K562 (cell line): ENCODE measurements around the gene HAPSTR1. TPM values are rescaled to one million over a fixed set of nuclear protein-coding genes. Genes with fewer than 3 reads are reported as not detected.
"Not testable (repeated sequence)": the region's sequence is repeated elsewhere in the genome, so short reads cannot be mapped to it uniquely, and the experiment has no call there.

Experiments used
- ATAC-seq: fragments of 200-7000 bp; cut with Tn5 transposase; 3 replicates; pipeline ENCODE4 v1.9.1; 2020; ENCODE audit warnings: moderate library complexity
- BruUV-seq: library from RNA; stranded (reverse); fragments of 400-500 nt; replicated peaks from 2 replicates; lab custom pipeline; 2021; lab: Mats Ljungman, UMichigan
- CTCF ChIA-PET: fragments of 300-600 bp; formaldehyde crosslinking; extraction: SDS; loops from one replicate; lab custom pipeline; 2021; ENCODE audit warnings: low intra/inter-chr PET ratio; lab: Yijun Ruan, JAX
- POLR2A ChIA-PET: fragments of 300-600, 350-650 bp; sonication (Branson Sonifier 250); formaldehyde crosslinking; extraction: SDS; loops from one replicate; lab custom pipeline; 2021; ENCODE audit warnings: antibody characterized with exemption, inconsistent platforms; lab: Yijun Ruan, JAX
- DNase-seq, 4 experiments: peaks; one replicate each; pipeline versions ENCODE4 v3.0.0 to v3.0.0-alpha.2; 2011 to 2018; ENCODE audit warnings: low spot score in 3 of 4, mixed read lengths in 3 of 4; ENCODE audit errors: extremely low read depth in 1 of 4
- FAIRE-seq: peaks from 2 replicates; lab custom pipeline; 2011; peaks lifted over from hg19 to GRCh38; lab: Jason Lieb, UNC
- H2AFZ ChIP-seq: 2 replicates; pipeline ENCODE4 v1.6.0; 2011; ENCODE audit warnings: low read depth, low read length, control low read depth, inconsistent platforms
- H3K27ac ChIP-seq: fragments of 200-600 bp; 3 replicates; pipeline ENCODE4 v1.8.0; 2011; ENCODE audit warnings: low read depth, mild to moderate bottlenecking, control low read depth, inconsistent platforms, low read length, moderate library complexity, mixed read lengths; ENCODE audit errors: extremely low read depth
- H3K27me3 ChIP-seq, 2 experiments: fragments of 300-600 bp in 1 of 2; 2 replicates in 1 of 2; 3 replicates in 1 of 2; pipeline versions ENCODE4 v1.6.0 to v1.8.0; 2011; ENCODE audit warnings: inconsistent platforms in 2 of 2, low read length in 2 of 2, mild to moderate bottlenecking in 1 of 2, mixed read lengths in 1 of 2, moderate library complexity in 1 of 2; ENCODE audit not compliant: control insufficient read depth in 2 of 2, insufficient read depth in 2 of 2
- H3K36me3 ChIP-seq: fragments of 300-600 bp; 3 replicates; pipeline ENCODE4 v1.8.0; 2011; ENCODE audit warnings: mild to moderate bottlenecking, low read length, inconsistent platforms; ENCODE audit not compliant: control insufficient read depth, insufficient read depth
- H3K4me1 ChIP-seq, 2 experiments: fragments of 200-600 bp in 1 of 2; replicated peaks in 1 of 2; 2 replicates in 1 of 2; 3 replicates in 1 of 2; pipeline versions ENCODE4 v1.5.1 to v1.8.0; 2011; ENCODE audit warnings: inconsistent platforms in 2 of 2, low read length in 2 of 2, mild to moderate bottlenecking in 1 of 2, mixed read lengths in 1 of 2, moderate library complexity in 1 of 2; ENCODE audit not compliant: control insufficient read depth in 2 of 2, insufficient read depth in 2 of 2
- H3K4me2 ChIP-seq: 2 replicates; pipeline ENCODE4 v1.6.1; 2011; ENCODE audit warnings: low read length, control low read depth, inconsistent platforms, mixed read lengths; ENCODE audit not compliant: insufficient read depth
- H3K4me3 ChIP-seq: fragments of 200-600 bp; sonication (generic), shearing (Covaris generic); 2 replicates; pipeline ENCODE4 v1.5.1; 2016; ENCODE audit warnings: control low read depth, inconsistent platforms
- H3K79me2 ChIP-seq: fragments of 200-600 bp; 3 replicates; pipeline ENCODE4 v1.8.0; 2011; ENCODE audit warnings: low read length, inconsistent platforms; ENCODE audit not compliant: control insufficient read depth, insufficient read depth
- H3K9ac ChIP-seq, 2 experiments: 2 replicates each; pipeline versions ENCODE4 v1.6.0 to v1.6.1; 2011; ENCODE audit warnings: low read depth in 2 of 2, low read length in 2 of 2, control low read depth in 1 of 2, inconsistent platforms in 1 of 2, mild to moderate bottlenecking in 1 of 2, mixed read lengths in 1 of 2; ENCODE audit not compliant: insufficient read depth in 1 of 2
- H3K9me1 ChIP-seq: one replicate; pipeline ENCODE4 v1.6.0; 2011; ENCODE audit warnings: inconsistent platforms, mild to moderate bottlenecking, low read length, moderate library complexity; ENCODE audit not compliant: control insufficient read depth, insufficient read depth
- H3K9me3 ChIP-seq: replicated peaks from 2 replicates; pipeline ENCODE4 v1.5.1; 2011; ENCODE audit warnings: low read depth, low read length, inconsistent platforms; ENCODE audit not compliant: control insufficient read depth, insufficient read depth
- H4K20me1 ChIP-seq: replicated peaks from 2 replicates; pipeline ENCODE4 v1.6.1; 2011; ENCODE audit warnings: low read length, inconsistent platforms, mixed read lengths; ENCODE audit not compliant: control insufficient read depth, insufficient read depth
- EP400 ChIP-seq: fragments of 450-650 bp; IDR thresholded peaks from 2 replicates; pipeline ENCODE4 v1.6.1; 2017; ENCODE audit warnings: antibody characterized with exemption, mild to moderate bottlenecking, moderate library complexity
- KDM2B ChIP-seq: fragments of 250-450 bp; sonication (Bioruptor Pico); IDR thresholded peaks from 2 replicates; pipeline ENCODE4 v1.8.0; 2021; ENCODE audit warnings: mild to moderate bottlenecking, moderate library complexity
- MTF1 ChIP-seq: fragments of 250-450 bp; sonication (Bioruptor Pico); IDR thresholded peaks from 2 replicates; pipeline ENCODE4 v1.9.0; 2021; ENCODE audit warnings: moderate library complexity, mild to moderate bottlenecking, inconsistent platforms, borderline replicate concordance
- NEUROD1 ChIP-seq: fragments of 150-350 bp; IDR thresholded peaks from 2 replicates; pipeline ENCODE4 v1.6.1; 2014; ENCODE audit warnings: borderline replicate concordance, low read length, low read depth; ENCODE audit not compliant: partially characterized antibody
- POLR2G ChIP-seq: fragments of 200-400 bp; formaldehyde crosslinking; IDR thresholded peaks from 2 replicates; pipeline ENCODE4 v1.6.1; 2017; ENCODE audit warnings: low read depth, mild to moderate bottlenecking, antibody characterized with exemption, low read length, moderate library complexity
- PTTG1 ChIP-seq: fragments of 450-650 bp; IDR thresholded peaks from 2 replicates; pipeline ENCODE4 v1.6.1; 2016; ENCODE audit warnings: low read depth, mild to moderate bottlenecking, missing genetic modification characterization, missing compliant biosample characterization
- RBM22 ChIP-seq: fragments of 200-400 bp; formaldehyde crosslinking; IDR thresholded peaks from 2 replicates; pipeline ENCODE4 v1.6.1; 2018; ENCODE audit warnings: low read length, low read depth; ENCODE audit not compliant: poor library complexity, severe bottlenecking
- RBM25 ChIP-seq: fragments of 200-400 bp; formaldehyde crosslinking; IDR thresholded peaks from 2 replicates; pipeline ENCODE4 v1.6.1; 2018; ENCODE audit warnings: low read length, low read depth, moderate library complexity; ENCODE audit not compliant: severe bottlenecking
- RCOR1 ChIP-seq, 2 experiments: IDR thresholded peaks; 2 replicates each; pipeline ENCODE4 v1.6.1; 2012; ENCODE audit warnings: low read depth in 2 of 2, low read length in 2 of 2, borderline replicate concordance in 1 of 2, improper control_type of control experiment in 1 of 2
- SIN3A ChIP-seq, 2 experiments: fragments of 150-350 bp in 1 of 2; IDR thresholded peaks; 2 replicates each; pipeline ENCODE4 v1.6.1; 2011 to 2016; ENCODE audit warnings: borderline replicate concordance in 2 of 2, low read depth in 2 of 2, low read length in 2 of 2, mild to moderate bottlenecking in 2 of 2, moderate library complexity in 2 of 2; ENCODE audit not compliant: control insufficient read depth in 1 of 2
- TBP ChIP-seq: optimal IDR thresholded peaks from 2 replicates; pipeline ENCODE3; 2011; ENCODE audit warnings: low read depth, low read length, improper control_type of control experiment
- TRIM28 ChIP-seq: fragments of 450-650 bp; IDR thresholded peaks from 2 replicates; pipeline ENCODE4 v1.6.1; 2017
- ZNF121 ChIP-seq: sonication (generic); formaldehyde crosslinking; conservative IDR thresholded peaks from 2 replicates; pipeline ENCODE4 v1.8.0; 2022; ENCODE audit warnings: missing genetic modification reagents
- WGBS: fragments of 100-300 bp; shearing (Covaris generic); methylation state at CpG from one replicate; pipeline ENCODE4 v1.1.6; 2016; ENCODE audit warnings: low coverage, mixed read lengths; ENCODE audit not compliant: insufficient coverage; ENCODE audit errors: missing lambda C conversion rate; 5-methylcytosine and 5-hydroxymethylcytosine counted together
- in situ Hi-C: fragments of 300-500 bp; cut with MboI; formaldehyde crosslinking; loops from 4 replicates; pipeline ENCODE4 v1.15.0; 2018; ENCODE audit warnings: inconsistent platforms, mixed read lengths
- intact Hi-C: fragments of 100-400 bp; cut with micrococcal nuclease; formaldehyde crosslinking; loops from 2 replicates; pipeline ENCODE4 v1.14.2; 2022
- polyA plus RNA-seq, 8 experiments: library from polyadenylated mRNA; depleted of rRNA in 4 of 8; stranded (reverse) in 5 of 8; unstranded in 3 of 8; fragments of >200 nt; fragmentation: Nextera tagmentation in 2 of 8; fragmentation: Illumina TruSeq in 1 of 8; extraction: Ambion mirVana in 2 of 8; extraction: Trizol in 1 of 8; gene quantifications; 2 replicates each; pipeline versions ENCODE4 v1.2.1 to v1.2.3, GENCODE V29; 2011 to 2014; ENCODE audit warnings: inconsistent platforms in 1 of 8, missing spikeins in 1 of 8
- total RNA-seq, 7 experiments: library from RNA; depleted of rRNA in 6 of 7; stranded (reverse); fragments of >200 nt in 6 of 7; fragmentation: Illumina TruSeq in 2 of 7; extraction: Trizol in 2 of 7; gene quantifications; 2 replicates each; pipeline versions ENCODE4 v1.2.1 to v1.2.3, GENCODE V29; 2011 to 2021; ENCODE audit warnings: low replicate concordance in 1 of 7
- TF ChIP-seq, protein P1 (sequence below): fragments of 450-650 bp; formaldehyde crosslinking; IDR thresholded peaks from 2 replicates; pipeline ENCODE4 v1.4.0; 2022; ENCODE audit warnings: missing genetic modification characterization

The HAPSTR1 gene
- total and polyA plus RNA-seq, 9 of the 15 experiments (the other 6 are each of a cell fraction or from before 2014, with no cell fraction given): 10.8 to 67.9 (median 36.5) TPM

DNA sequence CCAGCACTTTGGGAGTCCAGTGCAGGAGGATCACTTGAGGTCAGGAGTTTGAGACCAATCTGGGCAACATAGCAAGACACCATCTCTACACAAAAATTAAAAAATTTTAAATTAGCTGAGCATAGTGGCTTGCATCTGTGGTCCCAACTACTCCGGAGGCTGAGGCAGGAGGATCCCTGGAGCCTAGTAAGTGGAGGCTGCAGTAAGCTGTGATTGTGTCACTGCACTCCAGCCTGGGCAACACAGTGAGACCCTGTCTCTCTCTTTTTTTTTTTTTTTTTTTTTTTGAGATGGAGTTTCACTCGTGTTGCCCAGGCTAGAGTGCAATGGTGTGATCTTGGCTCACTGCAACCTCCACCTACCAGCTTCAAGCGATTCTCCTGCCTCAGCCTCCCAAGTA lies 45.9 kb upstream of the HAPSTR1 start:
- DNase-seq, H3K9me3 ChIP-seq, H2AFZ ChIP-seq, H4K20me1 ChIP-seq, BruUV-seq, intact Hi-C loops, ATAC-seq, FAIRE-seq, H3K36me3 ChIP-seq, H3K9me1 ChIP-seq, H3K4me2 ChIP-seq, in situ Hi-C loops, H3K9ac ChIP-seq, H3K79me2 ChIP-seq, H3K27me3 ChIP-seq, H3K27ac ChIP-seq, H3K4me3 ChIP-seq: not testable (repeated sequence)
- CTCF ChIA-PET: interaction anchor here (0.6 kb wide), 1 partner anchor 1865 kb away, joined by 6 read pairs; no protein-coding TSS in a partner anchor
- H3K4me1 ChIP-seq: peaks cover 11 to 21% of the 10 kb centered on the region in 2 experiments; a peak in 3 of 5 replicates
- TF ChIP-seq RBM25 (peak; percentile 39), ZNF121 (peak; percentile 97)
- WGBS: 21% methylated on average over 2 of the region's 3 CpGs
- POLR2A ChIA-PET: interaction anchor here (1.0 to 1.3 kb wide), 2 partner anchors 48 to 66 kb away, joined by 3 read pairs; no protein-coding TSS in a partner anchor

DNA sequence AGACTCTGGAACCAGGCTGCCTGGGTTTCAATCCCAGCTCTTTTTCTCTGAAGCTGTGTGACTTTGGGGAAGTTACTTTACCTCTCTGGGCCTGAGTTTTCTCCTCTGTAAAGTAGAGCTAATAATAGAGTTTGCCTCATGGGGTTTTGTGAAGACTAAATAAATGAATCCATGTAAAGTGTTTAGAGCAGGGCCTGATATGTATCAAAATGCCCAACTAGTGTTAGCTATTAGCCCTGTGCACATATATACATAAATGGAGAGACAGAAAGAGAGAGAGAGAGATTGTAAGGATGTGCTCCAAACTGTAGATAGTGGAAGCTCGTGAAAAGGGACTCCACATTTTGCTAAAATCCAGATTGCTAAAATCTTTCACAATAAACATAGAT lies 44.8 kb upstream of the HAPSTR1 start:
- Histone ChIP-seq H3K4me3 (no peak overlapping the region), H4K20me1 (no peaks in the 10 kb centered on the region), H3K4me1 (peaks cover 11 to 23% of the 10 kb centered on the region in 2 experiments; a peak in 3 of 5 replicates), H3K9me1 (no peaks in the 10 kb centered on the region), H3K9ac (no peak overlapping the region), H3K27ac (no peak overlapping the region), H3K9me3 (peaks cover 7% of the 10 kb centered on the region; the same call in 1 of the 2 replicates), H3K27me3 (no peaks in the 10 kb centered on the region), H3K4me2 (no peak overlapping the region), H3K36me3 (no peaks in the 10 kb centered on the region), H2AFZ (no peak overlapping the region), H3K79me2 (no peaks in the 10 kb centered on the region)
- WGBS: 89% methylated on average over 1 of the region's 1 CpG
- BruUV-seq: no TSS peak
- CTCF ChIA-PET: no interaction called here
- DNase-seq (no peak), FAIRE-seq (no peak), ATAC-seq (no peak)
- in situ Hi-C loops: no loop called here
- POLR2A ChIA-PET: interaction anchor here (0.6 to 1.2 kb wide), 3 partner anchors 13 to 44 kb away, joined by 3 to 7 read pairs (median 6); partner anchors contain the start of gene HAPSTR1
- intact Hi-C loops: no loop called here
- peak; percentile 57; the same call in 1 of the 2 replicates for TF ChIP-seq TRIM28
- no peak for TF ChIP-seq SIN3A (IDR thresholded peaks at IDR 0.05; ENCODE audit: borderline replicate concordance in 2 of 2, control insufficient read depth in 1 of 2, low read depth in 2 of 2, low read length in 2 of 2)
- no peak for TF ChIP-seq EP400
- no peak for TF ChIP-seq NEUROD1
- no peak for TF ChIP-seq MTF1 (CRISPR knock-in tag)
- 0 out of 4 replicates have a peak, but pooled peaks of 1 of the 2 experiments have one; percentile 14 for TF ChIP-seq RCOR1 (IDR thresholded peaks at IDR 0.05; ENCODE audit: borderline replicate concordance in 1 of 2, low read depth in 2 of 2, low read length in 2 of 2)
- TF ChIP-seq TBP: no peak
- TF ChIP-seq PTTG1 (tag): no peak
- TF ChIP-seq RBM22: no peak
- TF ChIP-seq, protein P1, sequence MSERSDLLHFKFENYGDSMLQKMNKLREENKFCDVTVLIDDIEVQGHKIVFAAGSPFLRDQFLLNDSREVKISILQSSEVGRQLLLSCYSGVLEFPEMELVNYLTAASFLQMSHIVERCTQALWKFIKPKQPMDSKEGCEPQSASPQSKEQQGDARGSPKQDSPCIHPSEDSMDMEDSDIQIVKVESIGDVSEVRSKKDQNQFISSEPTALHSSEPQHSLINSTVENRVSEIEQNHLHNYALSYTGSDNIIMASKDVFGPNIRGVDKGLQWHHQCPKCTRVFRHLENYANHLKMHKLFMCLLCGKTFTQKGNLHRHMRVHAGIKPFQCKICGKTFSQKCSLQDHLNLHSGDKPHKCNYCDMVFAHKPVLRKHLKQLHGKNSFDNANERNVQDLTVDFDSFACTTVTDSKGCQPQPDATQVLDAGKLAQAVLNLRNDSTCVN (CRISPR knock-in tag): no peak
- 0 out of 2 replicates have a peak, but pooled peaks have one; percentile 20 for TF ChIP-seq POLR2G
- TF ChIP-seq KDM2B (CRISPR knock-in tag): no peak
